PFSK-1 (cell line): ENCODE results near the gene UTP14A.

Experiments
- FOXP2 ChIP-seq: optimal IDR thresholded peaks from 2 replicates; pipeline ENCODE3; 2011; ENCODE audit warnings: borderline replicate concordance, control low read depth, inconsistent platforms; ENCODE audit not compliant: insufficient read depth; ENCODE audit errors: extremely low read length, extremely low read depth
- POLR2AphosphoS5 ChIP-seq: IDR thresholded peaks from 2 replicates; pipeline ENCODE4 v1.6.1; 2012; ENCODE audit warnings: low read depth, mild to moderate bottlenecking, control low read depth, low read length, moderate library complexity
- REST ChIP-seq, 2 experiments: IDR thresholded peaks; 2 replicates each; pipeline versions ENCODE4 v1.6.1 to v1.8.0; 2011 to 2012; ENCODE audit warnings: low read depth in 2 of 2, low read length in 2 of 2, control low read depth in 1 of 2, inconsistent platforms in 1 of 2, mild to moderate bottlenecking in 1 of 2, moderate library complexity in 1 of 2; ENCODE audit not compliant: insufficient read depth in 1 of 2
- SIN3A ChIP-seq: IDR thresholded peaks from 2 replicates; pipeline ENCODE4 v1.6.1; 2012; ENCODE audit warnings: mild to moderate bottlenecking, low read length, moderate library complexity, borderline replicate concordance; ENCODE audit not compliant: insufficient read depth
- TAF1 ChIP-seq: IDR thresholded peaks from 2 replicates; pipeline ENCODE4 v1.6.1; 2012; ENCODE audit warnings: low read length, control low read depth, borderline replicate concordance; ENCODE audit not compliant: insufficient read depth

Gene UTP14A

GRCh38 chrX:129956765-129957164 lies 50.8 kb downstream of the UTP14A start:
- TF ChIP-seq TAF1 (no peak), SIN3A (no peak), REST (IDR thresholded peaks at IDR 0.05; ENCODE audit: insufficient read depth in 1 of 2, low read depth in 2 of 2, low read length in 2 of 2) (no peak), FOXP2 (no peak), POLR2AphosphoS5 (no peak)

GRCh38 chrX:129957241-129958082 lies 51.5 kb downstream of the UTP14A start:
- TF ChIP-seq POLR2AphosphoS5 (peak; percentile 68), SIN3A (no peak), FOXP2 (no peak), TAF1 (no peak), REST (IDR thresholded peaks at IDR 0.05; ENCODE audit: insufficient read depth in 1 of 2, low read depth in 2 of 2, low read length in 2 of 2) (no peak)

GRCh38 chrX:129958083-129958465 lies 52.1 kb downstream of the UTP14A start:
- no peak for TF ChIP-seq SIN3A
- TF ChIP-seq REST (IDR thresholded peaks at IDR 0.05; ENCODE audit: insufficient read depth in 1 of 2, low read depth in 2 of 2, low read length in 2 of 2), result no peak
- TF ChIP-seq FOXP2, result no peak
- TF ChIP-seq POLR2AphosphoS5, result no peak
- TF ChIP-seq TAF1, result no peak

GRCh38 chrX:129958814-129959492 lies 53.0 kb downstream of the UTP14A start:
- no peak for TF ChIP-seq SIN3A
- TF ChIP-seq FOXP2, result no peak
- TF ChIP-seq POLR2AphosphoS5, result no peak
- no peak for TF ChIP-seq TAF1
- TF ChIP-seq REST (IDR thresholded peaks at IDR 0.05; ENCODE audit: insufficient read depth in 1 of 2, low read depth in 2 of 2, low read length in 2 of 2), result no peak
